ENCODE measurements around the gene TNS1. TPM values are rescaled to one million over a fixed set of nuclear protein-coding genes. Genes with fewer than 3 reads are reported as not detected.

The TNS1 gene
- total RNA-seq, 1 donor from 2014 or later = 1.6 TPM

DNA sequence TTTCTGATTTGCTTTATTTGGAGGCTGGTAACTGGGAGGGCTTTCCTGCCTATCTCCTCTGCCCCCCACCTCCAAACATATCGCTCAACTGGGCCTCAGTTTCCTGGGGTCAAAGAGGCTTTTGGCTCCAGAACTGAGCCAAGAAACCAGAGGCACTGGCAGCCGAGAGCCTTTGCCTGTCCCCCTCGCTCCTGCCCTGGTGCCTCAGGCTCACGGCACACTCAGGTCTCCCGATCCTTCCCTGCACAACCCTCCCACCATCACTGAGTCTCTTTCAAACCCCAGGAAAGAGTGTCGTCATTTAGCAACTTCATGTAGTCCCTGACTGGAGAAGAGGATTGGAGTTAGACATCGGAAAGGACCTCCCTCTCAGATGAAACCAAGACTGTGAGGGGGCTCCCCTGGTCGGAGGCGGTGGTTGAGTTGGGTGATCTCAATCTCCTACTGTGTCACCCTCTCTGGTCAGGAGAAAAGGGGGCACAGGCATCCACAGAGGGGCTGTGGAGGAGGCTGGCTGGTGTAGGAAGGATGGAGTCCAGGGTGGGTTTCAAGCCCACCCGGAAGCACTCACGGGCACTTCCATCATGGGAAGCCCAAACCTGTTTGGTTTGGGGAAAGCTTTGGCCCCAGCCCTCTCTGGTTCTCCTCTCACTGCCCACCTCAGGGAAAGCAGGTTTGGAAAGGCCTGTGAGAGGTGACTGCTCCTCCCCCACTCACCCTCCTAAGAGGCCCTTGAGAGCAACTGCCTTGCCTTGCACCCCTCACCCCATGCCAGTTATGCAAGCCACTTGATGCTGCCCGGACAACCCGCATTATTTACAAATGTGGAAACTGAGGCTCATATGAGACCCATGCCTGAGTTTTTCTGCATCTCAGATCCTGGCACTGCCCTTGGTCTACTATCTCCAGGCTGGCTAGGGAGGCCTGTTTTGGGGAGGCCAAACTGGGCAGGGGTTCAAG is 62.3 kb downstream of the TNS1 start:
- Histone ChIP-seq H3K4me3 (ENCODE audit: low read depth, low read length) (no peak overlapping the region), H3K36me3 (ENCODE audit: control insufficient read depth, insufficient read depth, low read length) (no peaks in the 10 kb centered on the region), H3K27me3 (ENCODE audit: control insufficient read depth, insufficient read depth, low read length) (no peaks in the 10 kb centered on the region)
- no peak for FAIRE-seq
- TF ChIP-seq, protein P1, sequence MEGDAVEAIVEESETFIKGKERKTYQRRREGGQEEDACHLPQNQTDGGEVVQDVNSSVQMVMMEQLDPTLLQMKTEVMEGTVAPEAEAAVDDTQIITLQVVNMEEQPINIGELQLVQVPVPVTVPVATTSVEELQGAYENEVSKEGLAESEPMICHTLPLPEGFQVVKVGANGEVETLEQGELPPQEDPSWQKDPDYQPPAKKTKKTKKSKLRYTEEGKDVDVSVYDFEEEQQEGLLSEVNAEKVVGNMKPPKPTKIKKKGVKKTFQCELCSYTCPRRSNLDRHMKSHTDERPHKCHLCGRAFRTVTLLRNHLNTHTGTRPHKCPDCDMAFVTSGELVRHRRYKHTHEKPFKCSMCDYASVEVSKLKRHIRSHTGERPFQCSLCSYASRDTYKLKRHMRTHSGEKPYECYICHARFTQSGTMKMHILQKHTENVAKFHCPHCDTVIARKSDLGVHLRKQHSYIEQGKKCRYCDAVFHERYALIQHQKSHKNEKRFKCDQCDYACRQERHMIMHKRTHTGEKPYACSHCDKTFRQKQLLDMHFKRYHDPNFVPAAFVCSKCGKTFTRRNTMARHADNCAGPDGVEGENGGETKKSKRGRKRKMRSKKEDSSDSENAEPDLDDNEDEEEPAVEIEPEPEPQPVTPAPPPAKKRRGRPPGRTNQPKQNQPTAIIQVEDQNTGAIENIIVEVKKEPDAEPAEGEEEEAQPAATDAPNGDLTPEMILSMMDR (IDR thresholded peaks at IDR 0.05; ENCODE audit: insufficient read depth, low read length, severe bottlenecking) = no peak
- no peak for DNase-seq (ENCODE audit: low read depth)

DNA sequence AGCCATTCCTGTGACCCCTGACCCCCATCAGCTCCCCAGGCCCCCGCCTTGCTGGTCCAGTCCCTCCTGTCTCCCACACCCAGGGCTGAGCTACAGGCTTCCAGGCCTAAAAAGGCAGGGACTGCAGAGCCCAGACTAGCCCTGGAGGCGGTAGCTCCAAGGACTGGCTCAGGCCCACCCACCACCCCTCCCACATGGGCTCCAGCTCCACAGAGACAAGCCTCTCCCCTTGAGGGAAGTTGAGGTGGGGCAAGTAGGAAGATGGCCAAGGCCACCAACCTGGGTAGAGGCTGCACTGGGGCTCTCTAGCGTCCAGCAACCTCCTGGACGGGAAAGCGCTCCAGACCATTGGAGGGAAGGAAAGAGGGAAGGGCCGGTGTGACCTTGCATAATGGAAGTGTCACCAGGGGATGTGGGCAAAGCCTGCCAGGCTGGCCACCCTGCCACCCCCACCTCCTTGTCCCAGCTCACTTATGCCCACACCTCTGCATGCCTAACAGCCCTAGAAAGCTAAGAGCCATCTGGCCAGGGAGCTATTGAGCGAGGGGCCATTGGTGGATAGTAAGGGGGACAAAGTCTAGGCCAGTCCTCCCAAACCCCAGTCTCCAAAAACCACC is 63.1 kb downstream of the TNS1 start:
- no peak for DNase-seq (ENCODE audit: low read depth)
- no peak overlapping the region for H3K4me3 ChIP-seq (ENCODE audit: low read depth, low read length)
- no peak for FAIRE-seq
- no peaks in the 10 kb centered on the region for H3K36me3 ChIP-seq (ENCODE audit: control insufficient read depth, insufficient read depth, low read length)
- H3K27me3 ChIP-seq (ENCODE audit: control insufficient read depth, insufficient read depth, low read length) = no peaks in the 10 kb centered on the region
- TF ChIP-seq, protein P1 (IDR thresholded peaks at IDR 0.05; ENCODE audit: insufficient read depth, low read length, severe bottlenecking) = no peak

DNA sequence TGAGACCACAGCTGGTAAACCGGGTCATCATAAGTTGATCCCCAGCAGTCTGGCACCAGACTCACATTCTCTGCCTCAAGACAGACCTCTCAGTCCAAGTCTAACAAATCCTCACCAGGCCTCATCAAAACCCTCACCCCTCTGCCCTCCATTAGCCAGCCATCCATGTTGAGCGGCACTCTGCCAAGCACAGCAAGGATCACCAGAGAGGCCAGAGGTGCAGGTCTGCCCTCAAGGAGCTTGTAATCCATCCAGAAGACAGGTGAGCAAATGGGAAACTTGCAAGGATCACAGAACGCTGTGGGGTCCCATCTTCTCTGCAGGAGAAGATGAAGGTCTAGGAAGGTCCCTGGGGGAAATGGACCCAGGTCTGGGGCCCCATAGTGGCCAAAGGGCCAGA is 63.6 kb downstream of the TNS1 start:
- H3K4me3 ChIP-seq (ENCODE audit: low read depth, low read length) = no peak overlapping the region
- H3K27me3 ChIP-seq (ENCODE audit: control insufficient read depth, insufficient read depth, low read length) = no peaks in the 10 kb centered on the region
- TF ChIP-seq, protein P1 (IDR thresholded peaks at IDR 0.05; ENCODE audit: insufficient read depth, low read length, severe bottlenecking) = no peak
- H3K36me3 ChIP-seq (ENCODE audit: control insufficient read depth, insufficient read depth, low read length) = no peaks in the 10 kb centered on the region
- FAIRE-seq (no peak), DNase-seq (ENCODE audit: low read depth) (no peak)

DNA sequence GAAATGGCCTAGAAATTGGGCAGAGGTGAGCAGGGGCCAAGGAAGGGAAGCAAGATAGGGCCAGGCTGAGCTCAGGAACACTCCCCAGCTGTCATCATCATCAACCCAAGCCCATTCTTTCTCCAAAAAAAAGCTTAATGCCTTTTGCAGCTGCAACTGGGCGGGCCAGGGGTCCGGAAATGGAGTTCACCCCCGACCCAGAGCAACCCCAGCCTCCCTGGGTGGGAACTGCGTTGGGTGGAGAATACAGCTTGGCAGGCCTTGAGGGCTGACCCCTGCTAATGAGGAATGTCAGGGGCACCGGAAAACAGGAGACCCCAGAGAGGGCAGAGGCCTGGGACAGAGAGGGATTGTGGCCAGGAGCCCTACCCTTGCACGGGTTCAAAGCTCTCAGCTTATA is 64.8 kb downstream of the TNS1 start:
- no peaks in the 10 kb centered on the region for H3K36me3 ChIP-seq (ENCODE audit: control insufficient read depth, insufficient read depth, low read length)
- no peak for FAIRE-seq
- TF ChIP-seq, protein P1 (IDR thresholded peaks at IDR 0.05; ENCODE audit: insufficient read depth, low read length, severe bottlenecking) = no peak
- H3K4me3 ChIP-seq (ENCODE audit: low read depth, low read length) = no peak overlapping the region
- no peaks in the 10 kb centered on the region for H3K27me3 ChIP-seq (ENCODE audit: control insufficient read depth, insufficient read depth, low read length)
- DNase-seq (ENCODE audit: low read depth) = no peak

DNA sequence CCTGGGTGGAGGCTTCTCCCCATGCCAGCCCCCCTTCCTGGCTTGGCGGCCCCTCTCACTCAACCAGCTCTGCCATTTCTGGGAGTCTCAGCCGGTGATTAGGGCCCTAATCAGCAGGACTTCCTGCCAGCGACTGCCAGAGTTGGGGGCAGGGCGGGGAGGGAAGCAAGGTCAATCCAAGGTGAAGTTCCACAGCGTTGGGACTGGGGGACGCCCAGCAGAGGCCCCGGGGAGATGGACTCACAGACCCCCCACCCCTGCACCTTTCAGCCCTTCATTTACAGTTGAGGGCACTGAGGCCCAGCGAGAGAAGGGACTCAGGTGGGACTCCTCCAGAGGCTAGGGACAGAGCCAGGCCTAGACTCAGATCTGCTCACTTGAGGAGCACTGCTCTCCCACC is 65.3 kb downstream of the TNS1 start:
- FAIRE-seq = no peak
- TF ChIP-seq, protein P1 (IDR thresholded peaks at IDR 0.05; ENCODE audit: insufficient read depth, low read length, severe bottlenecking) = no peak
- H3K4me3 ChIP-seq (ENCODE audit: low read depth, low read length) = no peak overlapping the region

More for the DNA sequence above, 65.3 kb downstream of the TNS1 start:
- DNase-seq (ENCODE audit: low read depth) = no peak
- Histone ChIP-seq H3K36me3 (ENCODE audit: control insufficient read depth, insufficient read depth, low read length) (no peaks in the 10 kb centered on the region), H3K27me3 (ENCODE audit: control insufficient read depth, insufficient read depth, low read length) (no peaks in the 10 kb centered on the region)
